Esophagus squamous epithelium (tissue), 5 donors: ENCODE measurements around the gene LIX1L. TPM values are rescaled to one million over a fixed set of nuclear protein-coding genes. Genes with fewer than 3 reads are reported as not detected.
"Not testable (repeated sequence)": the region's sequence is repeated elsewhere in the genome, so short reads cannot be mapped to it uniquely, and the experiment has no call there.

Experiments
- DNase-seq: peaks from one replicate; lab custom pipeline; 2025; lab: John Stamatoyannopoulos, UW
- H3K27ac ChIP-seq, 4 donors: fragments of 200-600 bp; sonication (generic); one replicate each; pipeline ENCODE4 v1.5.1; 2016 to 2019; ENCODE audit warnings: mild to moderate bottlenecking in 1 of 4
- H3K27me3 ChIP-seq, 4 donors: fragments of 200-600 bp; sonication (generic); 1 replicate in 3 of 4; 2 replicates in 1 of 4; pipeline versions ENCODE4 v1.5.1 to v1.6.0; 2017 to 2021; ENCODE audit warnings: antibody characterized with exemption in 1 of 4
- H3K36me3 ChIP-seq, 3 donors: fragments of 200-600 bp; sonication (generic); one replicate each; pipeline ENCODE4 v1.5.1; 2016 to 2019
- H3K4me1 ChIP-seq, 3 donors: fragments of 200-600 bp; sonication (generic); one replicate each; pipeline ENCODE4 v1.5.1; 2017 to 2019
- H3K4me3 ChIP-seq, 4 donors: fragments of 200-600 bp; sonication (generic); 1 replicate in 3 of 4; 2 replicates in 1 of 4; pipeline ENCODE4 v1.5.1; 2016 to 2019; ENCODE audit warnings: mild to moderate bottlenecking in 2 of 4, moderate library complexity in 1 of 4
- H3K9me3 ChIP-seq, 3 donors: fragments of 200-600 bp; sonication (generic); one replicate each; pipeline ENCODE4 v1.5.1; 2016 to 2019
- POLR2A ChIP-seq, 4 donors: fragments of 450-650 bp; IDR thresholded peaks; one replicate each; pipeline ENCODE4 v1.6.1; 2017; ENCODE audit warnings: antibody characterized with exemption in 4 of 4, mild to moderate bottlenecking in 4 of 4, moderate library complexity in 3 of 4
- WGBS, 2 donors: methylation state at CpG; one replicate each; pipeline ENCODE4 v1.1.5; 2018; 5-methylcytosine and 5-hydroxymethylcytosine counted together
- intact Hi-C: fragments of 100-400 bp; cut with DNase I; formaldehyde crosslinking; loops from one replicate; pipeline ENCODE4 v1.15.0; 2022
- total RNA-seq, 4 donors: library from RNA; depleted of rRNA; stranded (reverse); fragments of >200 nt; gene quantifications; one replicate each; pipeline ENCODE4 v1.1.0, GENCODE V29; 2016
- TF ChIP-seq, protein P1 (sequence below), 6 experiments: fragments of 450-650 bp in 4 of 6; fragments of 200-600 bp in 2 of 6; sonication (generic) in 2 of 6; IDR thresholded peaks; one replicate each; pipeline ENCODE4 v1.5.1; 2016 to 2019; ENCODE audit warnings: antibody characterized with exemption in 6 of 6, mild to moderate bottlenecking in 4 of 6, moderate library complexity in 4 of 6
- donor health status: DM: yes; HTN: yes; CAD: no.

Gene LIX1L
- total RNA-seq, 4 donors from 2014 or later, result 1.9 to 12.2 (median 5.9) TPM

DNA sequence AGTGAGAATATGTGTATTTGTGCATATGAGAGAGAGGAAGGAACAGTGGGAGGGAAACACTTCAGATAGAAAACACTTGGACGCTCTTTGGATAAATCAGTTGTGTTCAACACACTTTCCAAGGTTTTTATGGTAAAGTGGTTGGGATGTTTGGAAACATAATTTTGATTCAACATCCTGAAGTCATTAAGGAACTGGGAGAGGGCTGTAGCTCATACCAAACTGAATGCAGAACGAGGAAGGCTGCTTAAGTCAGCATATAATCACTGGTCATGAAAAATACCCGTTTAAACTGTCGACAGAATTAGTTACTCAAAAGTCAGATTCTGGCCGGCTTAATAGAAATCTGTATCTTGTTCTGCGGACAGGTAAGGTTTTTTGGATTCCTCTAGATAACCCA is 14.9 kb downstream of the LIX1L start:
- WGBS, 2 donors, result 87 to 90% methylated on average over 6 of the region's 6 CpGs
- no peak overlapping the region for H3K27ac ChIP-seq
- H3K36me3 ChIP-seq, result peaks cover 0 to 52% (median 0%) of the 10 kb centered on the region in 3 donors
- no peak for DNase-seq
- intact Hi-C loops, result no loop called here
- H3K4me3 ChIP-seq, result no peak overlapping the region
- H3K27me3 ChIP-seq, result no peaks in the 10 kb centered on the region
- no peaks in the 10 kb centered on the region for H3K4me1 ChIP-seq
- TF ChIP-seq, protein P1, sequence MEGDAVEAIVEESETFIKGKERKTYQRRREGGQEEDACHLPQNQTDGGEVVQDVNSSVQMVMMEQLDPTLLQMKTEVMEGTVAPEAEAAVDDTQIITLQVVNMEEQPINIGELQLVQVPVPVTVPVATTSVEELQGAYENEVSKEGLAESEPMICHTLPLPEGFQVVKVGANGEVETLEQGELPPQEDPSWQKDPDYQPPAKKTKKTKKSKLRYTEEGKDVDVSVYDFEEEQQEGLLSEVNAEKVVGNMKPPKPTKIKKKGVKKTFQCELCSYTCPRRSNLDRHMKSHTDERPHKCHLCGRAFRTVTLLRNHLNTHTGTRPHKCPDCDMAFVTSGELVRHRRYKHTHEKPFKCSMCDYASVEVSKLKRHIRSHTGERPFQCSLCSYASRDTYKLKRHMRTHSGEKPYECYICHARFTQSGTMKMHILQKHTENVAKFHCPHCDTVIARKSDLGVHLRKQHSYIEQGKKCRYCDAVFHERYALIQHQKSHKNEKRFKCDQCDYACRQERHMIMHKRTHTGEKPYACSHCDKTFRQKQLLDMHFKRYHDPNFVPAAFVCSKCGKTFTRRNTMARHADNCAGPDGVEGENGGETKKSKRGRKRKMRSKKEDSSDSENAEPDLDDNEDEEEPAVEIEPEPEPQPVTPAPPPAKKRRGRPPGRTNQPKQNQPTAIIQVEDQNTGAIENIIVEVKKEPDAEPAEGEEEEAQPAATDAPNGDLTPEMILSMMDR (IDR thresholded peaks at IDR 0.05), result no peak
- TF ChIP-seq POLR2A (IDR thresholded peaks at IDR 0.05), result no peak
- no peaks in the 10 kb centered on the region for H3K9me3 ChIP-seq

DNA sequence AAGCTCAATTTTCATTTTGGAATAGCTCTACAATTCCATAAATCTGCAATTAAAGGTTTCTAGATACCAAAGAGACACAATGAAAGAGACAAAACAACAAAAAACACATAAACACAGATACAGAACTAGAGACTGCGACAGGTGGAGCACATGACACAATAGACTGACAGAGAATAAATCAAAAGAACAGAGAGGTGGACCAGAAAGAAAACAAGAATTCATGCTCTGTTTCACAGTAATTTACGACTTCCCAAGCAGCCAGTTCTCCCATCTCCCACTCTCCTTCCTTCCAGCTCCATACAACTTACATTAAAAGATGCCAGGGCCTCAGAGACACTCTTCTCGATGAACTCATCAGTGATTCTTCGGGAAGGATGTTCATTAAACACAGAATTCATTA is 15.4 kb downstream of the LIX1L start:
- Histone ChIP-seq H3K27me3 (no peaks in the 10 kb centered on the region), H3K36me3 (peaks cover 0 to 53% (median 0%) of the 10 kb centered on the region in 3 donors), H3K9me3 (no peaks in the 10 kb centered on the region), H3K4me3 (no peak overlapping the region), H3K4me1 (peaks cover 0 to under 1% (median 0%) of the 10 kb centered on the region in 3 donors), H3K27ac (no peak overlapping the region)
- no peak for TF ChIP-seq POLR2A (IDR thresholded peaks at IDR 0.05)
- TF ChIP-seq, protein P1 (IDR thresholded peaks at IDR 0.05), result no peak
- intact Hi-C loops, result no loop called here
- WGBS, 2 donors, result 82 to 91% methylated on average over 4 of the region's 4 CpGs
- no peak for DNase-seq

DNA sequence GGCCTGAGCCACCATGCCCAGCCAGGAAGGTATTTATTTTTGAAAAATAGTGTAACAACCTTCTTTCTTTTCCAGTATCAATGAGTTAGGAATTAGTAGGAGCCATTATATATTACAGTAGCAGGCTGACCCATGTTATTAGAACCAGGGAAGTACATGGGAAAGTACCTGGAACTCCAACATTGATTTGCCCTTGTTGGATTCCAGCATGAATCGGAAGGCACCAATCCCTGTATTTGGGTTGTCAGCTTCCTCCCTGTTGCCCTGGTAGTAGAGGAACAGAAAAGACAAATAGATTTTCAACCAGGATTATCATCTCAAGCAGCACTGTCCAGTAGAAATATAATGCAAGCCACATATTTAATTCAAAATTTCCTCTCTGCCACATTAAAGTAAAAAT is 20.4 kb downstream of the LIX1L start:
- Histone ChIP-seq H3K9me3 (no peaks in the 10 kb centered on the region), H3K36me3 (peaks cover 0 to 67% (median 0%) of the 10 kb centered on the region in 3 donors), H3K27ac (peak overlapping the region in 1 of 4 donors; percentile 72), H3K4me1 (peaks cover 0 to 38% (median 3%) of the 10 kb centered on the region in 3 donors), H3K27me3 (no peaks in the 10 kb centered on the region), H3K4me3 (no peak overlapping the region)
- intact Hi-C loops, result no loop called here
- no peak for DNase-seq
- 47 to 73% methylated on average over 1 of the region's 1 CpG for WGBS, 2 donors
- TF ChIP-seq POLR2A (IDR thresholded peaks at IDR 0.05), result no peak
- TF ChIP-seq, protein P1 (IDR thresholded peaks at IDR 0.05), result no peak

DNA sequence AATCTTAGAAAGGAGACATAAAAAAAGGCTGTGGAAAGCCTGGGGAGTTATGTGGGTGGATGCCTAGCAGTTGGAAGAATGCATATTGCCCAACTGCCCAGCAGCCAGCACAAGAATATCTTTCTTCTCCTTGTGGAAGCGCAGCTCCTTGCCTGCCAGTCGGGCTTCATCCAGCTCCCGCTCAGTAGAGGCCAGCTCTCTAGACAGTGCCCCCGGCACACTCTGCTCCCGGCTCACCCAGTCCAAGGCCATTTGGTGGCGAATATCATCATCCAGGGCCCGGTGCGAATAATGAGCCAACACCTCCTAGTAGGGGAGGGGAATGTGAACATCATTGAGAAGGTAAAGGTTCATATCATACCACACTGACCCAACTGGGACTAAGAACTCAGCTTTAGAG is 21.6 kb downstream of the LIX1L start:
- Histone ChIP-seq H3K36me3 (peaks cover 0 to 56% (median 0%) of the 10 kb centered on the region in 3 donors), H3K4me3 (no peak overlapping the region), H3K4me1 (peaks cover 0 to 49% (median 3%) of the 10 kb centered on the region in 3 donors), H3K27ac (peak overlapping the region in 3 of 4 donors; percentile 32 to 72 (median 65)), H3K27me3 (no peaks in the 10 kb centered on the region), H3K9me3 (no peaks in the 10 kb centered on the region)
- TF ChIP-seq, protein P1 (IDR thresholded peaks at IDR 0.05), result no peak
- TF ChIP-seq POLR2A (IDR thresholded peaks at IDR 0.05), result no peak
- no peak for DNase-seq
- intact Hi-C loops, result no loop called here
- WGBS, 2 donors, result 87 to 91% methylated on average over 5 to 7 of the region's 8 CpGs

DNA sequence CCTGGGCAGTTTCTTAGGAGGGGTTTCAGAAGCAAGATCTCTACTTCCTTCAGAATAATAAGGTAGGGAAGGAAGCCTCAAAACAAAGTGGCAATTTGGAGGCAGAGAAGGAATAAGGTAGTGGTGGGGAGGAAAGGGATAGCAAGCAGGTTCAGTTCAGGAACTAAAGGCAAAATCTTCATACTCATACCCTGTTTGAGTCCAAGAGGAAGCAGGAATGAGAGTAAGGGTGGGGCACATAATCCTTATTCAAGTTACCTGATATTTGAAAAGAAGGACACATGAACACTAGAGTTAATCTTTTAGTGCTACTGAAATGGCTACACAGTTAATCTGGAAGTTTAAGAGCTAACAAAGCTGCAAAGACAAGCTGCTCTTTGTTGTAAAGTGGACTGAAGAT is 22.1 kb downstream of the LIX1L start:
- peaks cover 0 to 49% (median 3%) of the 10 kb centered on the region in 3 donors for H3K4me1 ChIP-seq
- DNase-seq, result no peak
- intact Hi-C loops, result no loop called here
- peaks cover 0 to 56% (median 0%) of the 10 kb centered on the region in 3 donors for H3K36me3 ChIP-seq
- peak overlapping the region in 3 of 4 donors; percentile 32 to 72 (median 65) for H3K27ac ChIP-seq
- H3K27me3 ChIP-seq, result no peaks in the 10 kb centered on the region
- H3K9me3 ChIP-seq, result no peaks in the 10 kb centered on the region
- no peak for TF ChIP-seq POLR2A (IDR thresholded peaks at IDR 0.05)
- TF ChIP-seq, protein P1 (IDR thresholded peaks at IDR 0.05), result no peak
- no peak overlapping the region for H3K4me3 ChIP-seq

DNA sequence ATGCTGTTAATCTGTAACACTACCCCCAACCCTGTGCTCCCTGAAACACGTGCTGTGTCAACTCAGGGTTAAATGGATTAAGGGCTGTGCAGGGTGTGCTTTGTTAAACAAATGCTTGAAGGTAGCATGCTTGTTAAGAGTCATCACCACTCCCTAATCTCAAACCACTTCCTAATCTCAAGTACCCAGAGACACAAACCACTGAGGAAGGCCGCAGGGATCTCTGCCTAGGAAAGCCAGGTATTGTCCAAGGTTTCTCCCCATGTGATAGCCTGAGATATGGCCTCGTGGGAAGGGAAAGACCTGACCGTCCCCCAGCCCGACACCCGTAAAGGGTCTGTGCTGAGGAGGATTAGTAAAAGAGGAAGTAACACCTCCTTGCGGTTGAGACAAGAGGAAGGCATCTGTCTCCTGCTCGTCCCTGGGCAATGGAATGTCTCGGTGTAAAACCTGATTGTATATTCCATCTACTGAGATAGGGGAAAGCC is 25.3 kb downstream of the LIX1L start:
- H3K9me3 ChIP-seq, H3K27me3 ChIP-seq, intact Hi-C loops, H3K4me3 ChIP-seq, DNase-seq: not testable (repeated sequence)
- peaks cover 3 to 68% (median 8%) of the 10 kb centered on the region in 3 donors for H3K4me1 ChIP-seq
- WGBS, 2 donors, result 36% methylated on average over 3 to 4 of the region's 9 CpGs
- H3K36me3 ChIP-seq, result peaks cover 0 to 48% (median 0%) of the 10 kb centered on the region in 3 donors
- H3K27ac ChIP-seq, result peak overlapping the region; percentile 45 to 73 (median 56)
